K562 (cell line): ENCODE measurements around the gene ANKS1A. TPM values are rescaled to one million over a fixed set of nuclear protein-coding genes. Genes with fewer than 3 reads are reported as not detected.

ENCODE experiments used
- ATAC-seq: fragments of 200-7000 bp; cut with Tn5 transposase; 3 replicates; pipeline ENCODE4 v1.9.1; 2020; ENCODE audit warnings: moderate library complexity
- BruUV-seq: library from RNA; stranded (reverse); fragments of 400-500 nt; replicated peaks from 2 replicates; lab custom pipeline; 2021; lab: Mats Ljungman, UMichigan
- CTCF ChIA-PET: fragments of 300-600 bp; formaldehyde crosslinking; extraction: SDS; loops from one replicate; lab custom pipeline; 2021; ENCODE audit warnings: low intra/inter-chr PET ratio; lab: Yijun Ruan, JAX
- POLR2A ChIA-PET: fragments of 300-600, 350-650 bp; sonication (Branson Sonifier 250); formaldehyde crosslinking; extraction: SDS; loops from one replicate; lab custom pipeline; 2021; ENCODE audit warnings: antibody characterized with exemption, inconsistent platforms; lab: Yijun Ruan, JAX
- DNase-seq, 4 experiments: peaks; one replicate each; pipeline versions ENCODE4 v3.0.0 to v3.0.0-alpha.2; 2011 to 2018; ENCODE audit warnings: low spot score in 3 of 4, mixed read lengths in 3 of 4; ENCODE audit errors: extremely low read depth in 1 of 4
- FAIRE-seq: peaks from 2 replicates; lab custom pipeline; 2011; peaks lifted over from hg19 to GRCh38; lab: Jason Lieb, UNC
- H2AFZ ChIP-seq: 2 replicates; pipeline ENCODE4 v1.6.0; 2011; ENCODE audit warnings: low read depth, low read length, control low read depth, inconsistent platforms
- H3K27ac ChIP-seq: fragments of 200-600 bp; 3 replicates; pipeline ENCODE4 v1.8.0; 2011; ENCODE audit warnings: low read depth, mild to moderate bottlenecking, control low read depth, inconsistent platforms, low read length, moderate library complexity, mixed read lengths; ENCODE audit errors: extremely low read depth
- H3K27me3 ChIP-seq, 2 experiments: fragments of 300-600 bp in 1 of 2; 2 replicates in 1 of 2; 3 replicates in 1 of 2; pipeline versions ENCODE4 v1.6.0 to v1.8.0; 2011; ENCODE audit warnings: inconsistent platforms in 2 of 2, low read length in 2 of 2, mild to moderate bottlenecking in 1 of 2, mixed read lengths in 1 of 2, moderate library complexity in 1 of 2; ENCODE audit not compliant: control insufficient read depth in 2 of 2, insufficient read depth in 2 of 2
- H3K36me3 ChIP-seq: fragments of 300-600 bp; 3 replicates; pipeline ENCODE4 v1.8.0; 2011; ENCODE audit warnings: mild to moderate bottlenecking, low read length, inconsistent platforms; ENCODE audit not compliant: control insufficient read depth, insufficient read depth
- H3K4me1 ChIP-seq, 2 experiments: fragments of 200-600 bp in 1 of 2; replicated peaks in 1 of 2; 2 replicates in 1 of 2; 3 replicates in 1 of 2; pipeline versions ENCODE4 v1.5.1 to v1.8.0; 2011; ENCODE audit warnings: inconsistent platforms in 2 of 2, low read length in 2 of 2, mild to moderate bottlenecking in 1 of 2, mixed read lengths in 1 of 2, moderate library complexity in 1 of 2; ENCODE audit not compliant: control insufficient read depth in 2 of 2, insufficient read depth in 2 of 2
- H3K4me2 ChIP-seq: 2 replicates; pipeline ENCODE4 v1.6.1; 2011; ENCODE audit warnings: low read length, control low read depth, inconsistent platforms, mixed read lengths; ENCODE audit not compliant: insufficient read depth
- H3K4me3 ChIP-seq: fragments of 200-600 bp; sonication (generic), shearing (Covaris generic); 2 replicates; pipeline ENCODE4 v1.5.1; 2016; ENCODE audit warnings: control low read depth, inconsistent platforms
- H3K79me2 ChIP-seq: fragments of 200-600 bp; 3 replicates; pipeline ENCODE4 v1.8.0; 2011; ENCODE audit warnings: low read length, inconsistent platforms; ENCODE audit not compliant: control insufficient read depth, insufficient read depth
- H3K9ac ChIP-seq, 2 experiments: 2 replicates each; pipeline versions ENCODE4 v1.6.0 to v1.6.1; 2011; ENCODE audit warnings: low read depth in 2 of 2, low read length in 2 of 2, control low read depth in 1 of 2, inconsistent platforms in 1 of 2, mild to moderate bottlenecking in 1 of 2, mixed read lengths in 1 of 2; ENCODE audit not compliant: insufficient read depth in 1 of 2
- H3K9me1 ChIP-seq: one replicate; pipeline ENCODE4 v1.6.0; 2011; ENCODE audit warnings: inconsistent platforms, mild to moderate bottlenecking, low read length, moderate library complexity; ENCODE audit not compliant: control insufficient read depth, insufficient read depth
- H3K9me3 ChIP-seq: replicated peaks from 2 replicates; pipeline ENCODE4 v1.5.1; 2011; ENCODE audit warnings: low read depth, low read length, inconsistent platforms; ENCODE audit not compliant: control insufficient read depth, insufficient read depth
- H4K20me1 ChIP-seq: replicated peaks from 2 replicates; pipeline ENCODE4 v1.6.1; 2011; ENCODE audit warnings: low read length, inconsistent platforms, mixed read lengths; ENCODE audit not compliant: control insufficient read depth, insufficient read depth
- CEBPB ChIP-seq: fragments of 450-650 bp; IDR thresholded peaks from 2 replicates; pipeline ENCODE4 v1.6.1; 2016; ENCODE audit warnings: missing genetic modification characterization, missing compliant biosample characterization
- CEBPG ChIP-seq, 3 experiments: fragments of 200-800 bp in 1 of 3; sonication (Bioruptor generic) in 1 of 3; sonication (generic) in 1 of 3; formaldehyde crosslinking in 1 of 3; IDR thresholded peaks in 2 of 3; conservative IDR thresholded peaks in 1 of 3; 2 replicates each; pipeline versions ENCODE4 v1.6.1 to v1.8.0; 2016 to 2022; ENCODE audit warnings: missing compliant biosample characterization in 2 of 3, missing genetic modification characterization in 2 of 3, mild to moderate bottlenecking in 1 of 3, missing genetic modification reagents in 1 of 3
- CTCFL ChIP-seq: IDR thresholded peaks from 2 replicates; pipeline ENCODE4 v1.6.1; 2011; ENCODE audit warnings: borderline replicate concordance, low read depth, mild to moderate bottlenecking, moderate library complexity, low read length; ENCODE audit not compliant: insufficient read depth, poor library complexity, severe bottlenecking
- PHB ChIP-seq: fragments of 250-450 bp; sonication (Bioruptor Pico); IDR thresholded peaks from 2 replicates; pipeline ENCODE4 v1.5.0; 2021
- TCF15 ChIP-seq: fragments of 250-450 bp; sonication (Bioruptor Pico); IDR thresholded peaks from 2 replicates; pipeline ENCODE4 v1.8.0; 2022; ENCODE audit warnings: moderate library complexity, mild to moderate bottlenecking, inconsistent platforms
- WGBS: fragments of 100-300 bp; shearing (Covaris generic); methylation state at CpG from one replicate; pipeline ENCODE4 v1.1.6; 2016; ENCODE audit warnings: low coverage, mixed read lengths; ENCODE audit not compliant: insufficient coverage; ENCODE audit errors: missing lambda C conversion rate; 5-methylcytosine and 5-hydroxymethylcytosine counted together
- in situ Hi-C: fragments of 300-500 bp; cut with MboI; formaldehyde crosslinking; loops from 4 replicates; pipeline ENCODE4 v1.15.0; 2018; ENCODE audit warnings: inconsistent platforms, mixed read lengths
- intact Hi-C: fragments of 100-400 bp; cut with micrococcal nuclease; formaldehyde crosslinking; loops from 2 replicates; pipeline ENCODE4 v1.14.2; 2022
- polyA plus RNA-seq, 8 experiments: library from polyadenylated mRNA; depleted of rRNA in 4 of 8; stranded (reverse) in 5 of 8; unstranded in 3 of 8; fragments of >200 nt; fragmentation: Nextera tagmentation in 2 of 8; fragmentation: Illumina TruSeq in 1 of 8; extraction: Ambion mirVana in 2 of 8; extraction: Trizol in 1 of 8; gene quantifications; 2 replicates each; pipeline versions ENCODE4 v1.2.1 to v1.2.3, GENCODE V29; 2011 to 2014; ENCODE audit warnings: inconsistent platforms in 1 of 8, missing spikeins in 1 of 8
- total RNA-seq, 7 experiments: library from RNA; depleted of rRNA in 6 of 7; stranded (reverse); fragments of >200 nt in 6 of 7; fragmentation: Illumina TruSeq in 2 of 7; extraction: Trizol in 2 of 7; gene quantifications; 2 replicates each; pipeline versions ENCODE4 v1.2.1 to v1.2.3, GENCODE V29; 2011 to 2021; ENCODE audit warnings: low replicate concordance in 1 of 7

The ANKS1A gene
- total and polyA plus RNA-seq, 9 of the 15 experiments (the other 6 are each of a cell fraction or from before 2014, with no cell fraction given): 1.1 to 13.8 (median 5.3) TPM

DNA sequence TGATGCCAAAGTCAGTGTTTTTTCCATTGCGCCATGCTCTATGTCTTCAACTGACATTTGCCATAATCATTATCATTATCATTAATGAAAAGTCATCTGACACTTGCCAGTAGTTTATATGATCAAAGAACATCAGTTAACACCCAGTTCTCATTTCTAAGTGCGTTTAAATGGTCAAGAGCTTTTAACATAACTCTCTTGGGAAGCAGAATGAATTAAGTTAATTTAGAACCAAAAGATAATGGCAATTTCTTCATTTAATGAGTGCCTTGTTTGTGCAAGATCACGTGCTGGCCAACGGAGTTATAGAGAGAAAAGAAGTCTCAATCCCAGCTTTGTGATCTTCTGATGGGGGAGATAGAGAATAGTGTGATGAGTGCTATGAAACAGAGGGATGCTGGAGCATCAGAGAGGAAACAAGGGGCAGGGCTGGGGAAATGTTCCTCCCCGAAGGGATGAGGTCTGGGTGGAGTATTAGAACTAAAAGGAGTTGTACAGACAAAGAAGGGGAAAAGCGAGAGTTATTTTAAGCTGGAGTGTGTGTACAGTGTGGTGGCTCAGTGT, 20.3 kb downstream of the ANKS1A start (continued):
- TF ChIP-seq CTCFL: no peak

DNA sequence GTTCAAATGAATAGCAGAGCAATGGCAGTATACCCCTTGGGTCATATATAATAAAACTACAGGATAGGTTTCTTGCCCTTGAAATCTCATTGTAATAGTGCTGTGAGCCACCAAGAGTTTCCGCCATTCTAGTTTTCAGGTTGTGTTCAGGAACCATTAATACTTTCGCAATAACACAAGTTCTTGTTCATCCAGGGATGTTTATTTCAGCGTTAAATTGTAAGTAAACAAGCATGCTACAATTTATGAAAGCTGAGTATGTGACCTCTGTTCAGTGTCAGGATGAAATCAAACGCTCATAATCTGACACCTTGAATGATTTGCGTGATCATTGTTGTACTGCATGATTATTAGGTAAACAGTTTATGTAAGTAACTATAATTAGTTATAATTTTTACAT, 22.8 kb downstream of the ANKS1A start:
- in situ Hi-C loops: no loop called here
- BruUV-seq: no TSS peak
- POLR2A ChIA-PET: interaction anchor here (1.2 to 1.3 kb wide), 2 partner anchors 23 to 38 kb away, joined by 4 read pairs; no protein-coding TSS in a partner anchor

More for the DNA sequence above, 22.8 kb downstream of the ANKS1A start:
- H3K36me3 ChIP-seq: no peaks in the 10 kb centered on the region
- H3K9ac ChIP-seq: no peak overlapping the region
- H3K27me3 ChIP-seq: no peaks in the 10 kb centered on the region
- H4K20me1 ChIP-seq: no peaks in the 10 kb centered on the region; the same call in 1 of the 2 replicates
- no peak for FAIRE-seq
- TF ChIP-seq CEBPB (tag): peak; percentile 69
- no peak for TF ChIP-seq CEBPG (CRISPR knock-in tag; IDR thresholded peaks at IDR 0.05)
- TF ChIP-seq CEBPG (tag; conservative IDR thresholded peaks at IDR 0.05 in 1 of 2, IDR thresholded peaks at IDR 0.05 in 1 of 2): peak; percentile 24 to 29; a peak in 1 of 4 replicates
- no peak for TF ChIP-seq TCF15
- TF ChIP-seq PHB (CRISPR knock-in tag): no peak
- no peaks in the 10 kb centered on the region for H3K9me3 ChIP-seq
- peaks cover 0 to 3% of the 10 kb centered on the region in 2 experiments; a peak in 3 of 5 replicates for H3K4me1 ChIP-seq
- WGBS: 66% methylated on average over 5 of the region's 5 CpGs
- H3K79me2 ChIP-seq: peaks cover 3% of the 10 kb centered on the region; the same call in 1 of the 3 replicates
- no peak overlapping the region for H2AFZ ChIP-seq
- intact Hi-C loops: no loop called here
- DNase-seq: no peak
- CTCF ChIA-PET: no interaction called here
- no peaks in the 10 kb centered on the region for H3K9me1 ChIP-seq
- H3K4me3 ChIP-seq: no peak overlapping the region
- no peak overlapping the region for H3K4me2 ChIP-seq
- no peak for ATAC-seq
- H3K27ac ChIP-seq: no peak overlapping the region
